Fibroblast of the aortic adventitia (primary cell): ENCODE measurements around the gene NFKBIA. TPM values are rescaled to one million over a fixed set of nuclear protein-coding genes. Genes with fewer than 3 reads are reported as not detected.

ENCODE experiments used
- DNase-seq: peaks from one replicate; pipeline ENCODE4 v3.0.0-alpha.2; 2010; ENCODE audit warnings: low read depth
- H3K4me3 ChIP-seq: 2 replicates; pipeline ENCODE4 v1.5.1; 2011; ENCODE audit warnings: low read depth, mild to moderate bottlenecking, control low read depth, low read length, moderate library complexity
- total RNA-seq: library from RNA; depleted of rRNA; stranded (reverse); fragments of >200 nt; gene quantifications from 2 replicates; pipeline ENCODE4 v1.2.3, GENCODE V29; 2012; ENCODE audit warnings: low replicate concordance
- TF ChIP-seq, protein P1 (sequence below): IDR thresholded peaks from 2 replicates; pipeline ENCODE4 v1.5.1; 2011; ENCODE audit warnings: mild to moderate bottlenecking, low read length, control low read depth, inconsistent platforms; ENCODE audit not compliant: insufficient read depth

NFKBIA gene
- total RNA-seq, 1 donor, result 86.6 TPM

DNA sequence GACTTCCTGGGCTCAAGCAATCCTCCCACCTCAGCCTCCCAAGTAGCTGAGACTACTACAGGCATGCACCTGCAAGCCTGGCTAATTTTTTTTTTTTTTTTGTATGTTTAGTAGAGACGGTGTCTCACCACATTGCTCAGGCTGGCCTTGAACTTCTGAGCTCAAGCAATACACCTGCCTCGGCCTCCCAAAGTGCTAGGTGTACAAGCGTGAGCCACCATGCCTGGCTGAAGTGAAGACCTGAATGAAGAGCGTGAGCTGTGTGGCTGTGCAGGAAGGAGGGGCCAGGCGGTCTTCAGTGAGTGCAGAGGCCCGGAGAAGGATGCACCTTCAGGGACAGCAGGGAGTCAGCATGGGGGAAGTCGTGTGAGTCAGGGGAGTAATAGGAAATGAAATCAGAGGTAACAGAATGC, 14.9 kb upstream of the NFKBIA start:
- H3K4me3 ChIP-seq, result no peak overlapping the region
- no peak for DNase-seq
- TF ChIP-seq, protein P1, sequence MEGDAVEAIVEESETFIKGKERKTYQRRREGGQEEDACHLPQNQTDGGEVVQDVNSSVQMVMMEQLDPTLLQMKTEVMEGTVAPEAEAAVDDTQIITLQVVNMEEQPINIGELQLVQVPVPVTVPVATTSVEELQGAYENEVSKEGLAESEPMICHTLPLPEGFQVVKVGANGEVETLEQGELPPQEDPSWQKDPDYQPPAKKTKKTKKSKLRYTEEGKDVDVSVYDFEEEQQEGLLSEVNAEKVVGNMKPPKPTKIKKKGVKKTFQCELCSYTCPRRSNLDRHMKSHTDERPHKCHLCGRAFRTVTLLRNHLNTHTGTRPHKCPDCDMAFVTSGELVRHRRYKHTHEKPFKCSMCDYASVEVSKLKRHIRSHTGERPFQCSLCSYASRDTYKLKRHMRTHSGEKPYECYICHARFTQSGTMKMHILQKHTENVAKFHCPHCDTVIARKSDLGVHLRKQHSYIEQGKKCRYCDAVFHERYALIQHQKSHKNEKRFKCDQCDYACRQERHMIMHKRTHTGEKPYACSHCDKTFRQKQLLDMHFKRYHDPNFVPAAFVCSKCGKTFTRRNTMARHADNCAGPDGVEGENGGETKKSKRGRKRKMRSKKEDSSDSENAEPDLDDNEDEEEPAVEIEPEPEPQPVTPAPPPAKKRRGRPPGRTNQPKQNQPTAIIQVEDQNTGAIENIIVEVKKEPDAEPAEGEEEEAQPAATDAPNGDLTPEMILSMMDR, result no peak

DNA sequence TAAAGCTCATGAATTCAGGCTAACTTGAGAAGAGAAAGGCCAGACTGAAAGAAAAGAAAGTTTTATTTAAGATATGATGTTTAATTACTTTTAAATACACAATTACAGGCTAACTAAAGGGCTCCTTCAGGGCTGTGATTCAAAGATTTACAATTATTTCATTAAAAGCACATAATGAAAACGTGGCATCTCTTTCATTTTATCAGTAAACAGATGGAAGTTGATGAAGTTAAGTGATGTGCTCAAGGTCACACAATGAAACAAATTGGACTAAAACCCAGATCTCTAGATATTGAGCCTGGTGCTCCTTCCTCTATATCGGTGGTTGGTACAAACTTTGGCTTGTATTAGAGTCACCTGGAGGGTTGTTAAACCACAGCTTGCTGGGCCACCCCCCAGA, 13.5 kb upstream of the NFKBIA start:
- TF ChIP-seq, protein P1, result no peak
- no peak for DNase-seq
- no peak overlapping the region for H3K4me3 ChIP-seq

DNA sequence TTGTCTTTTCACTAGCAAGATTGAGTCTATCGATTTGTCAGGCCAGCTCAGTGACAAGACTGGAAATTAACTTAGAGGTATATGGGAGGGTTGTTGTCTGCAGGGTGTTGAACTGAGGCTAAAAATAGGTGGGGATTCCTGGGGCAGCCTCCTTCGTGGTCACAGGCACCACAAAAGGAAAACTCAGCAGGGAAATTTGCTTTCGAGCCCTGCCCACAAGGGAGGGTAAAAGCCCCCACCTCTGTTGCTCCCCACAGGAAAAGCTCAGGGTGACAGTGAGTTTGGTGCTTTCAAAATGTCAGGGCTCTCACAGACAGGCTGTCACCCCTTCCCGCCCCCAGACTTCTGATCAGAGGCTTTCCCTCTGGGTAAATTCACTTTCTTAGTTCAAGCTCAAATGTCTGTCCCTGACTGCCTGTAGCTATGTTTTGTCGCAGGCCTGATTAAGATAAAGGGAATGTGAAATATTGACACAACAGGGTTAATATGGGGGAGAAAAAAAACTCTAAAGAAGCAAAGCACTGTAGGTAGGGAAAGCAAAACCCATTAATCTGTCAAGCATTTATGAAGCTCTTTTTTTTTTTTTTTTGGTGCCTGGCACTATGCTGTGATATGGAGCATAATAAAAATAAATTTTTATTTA, 11.7 kb upstream of the NFKBIA start:
- H3K4me3 ChIP-seq, result no peak overlapping the region
- DNase-seq, result no peak
- TF ChIP-seq, protein P1, result no peak

DNA sequence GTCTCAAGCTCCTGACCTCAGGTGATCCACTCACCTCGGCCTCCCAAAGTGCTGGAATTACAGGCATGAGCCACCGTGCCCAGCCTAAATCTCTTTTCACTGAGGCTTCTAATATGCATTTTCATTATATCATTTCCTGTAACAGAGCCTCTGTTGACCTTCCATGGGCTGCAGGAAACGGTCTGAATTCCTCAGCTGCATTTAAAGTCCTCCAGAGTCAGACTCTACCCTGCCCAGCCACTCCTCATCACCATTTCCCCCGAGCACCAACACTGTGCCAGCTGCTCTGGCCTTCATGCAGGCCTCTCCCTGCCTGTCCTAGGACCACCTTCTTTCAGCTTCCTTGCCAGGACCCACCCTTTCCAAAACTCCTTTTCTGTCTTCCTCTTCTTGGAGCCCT, 9.8 kb upstream of the NFKBIA start:
- TF ChIP-seq, protein P1, result no peak
- peak; percentile 55 for DNase-seq
- H3K4me3 ChIP-seq, result no peak overlapping the region

DNA sequence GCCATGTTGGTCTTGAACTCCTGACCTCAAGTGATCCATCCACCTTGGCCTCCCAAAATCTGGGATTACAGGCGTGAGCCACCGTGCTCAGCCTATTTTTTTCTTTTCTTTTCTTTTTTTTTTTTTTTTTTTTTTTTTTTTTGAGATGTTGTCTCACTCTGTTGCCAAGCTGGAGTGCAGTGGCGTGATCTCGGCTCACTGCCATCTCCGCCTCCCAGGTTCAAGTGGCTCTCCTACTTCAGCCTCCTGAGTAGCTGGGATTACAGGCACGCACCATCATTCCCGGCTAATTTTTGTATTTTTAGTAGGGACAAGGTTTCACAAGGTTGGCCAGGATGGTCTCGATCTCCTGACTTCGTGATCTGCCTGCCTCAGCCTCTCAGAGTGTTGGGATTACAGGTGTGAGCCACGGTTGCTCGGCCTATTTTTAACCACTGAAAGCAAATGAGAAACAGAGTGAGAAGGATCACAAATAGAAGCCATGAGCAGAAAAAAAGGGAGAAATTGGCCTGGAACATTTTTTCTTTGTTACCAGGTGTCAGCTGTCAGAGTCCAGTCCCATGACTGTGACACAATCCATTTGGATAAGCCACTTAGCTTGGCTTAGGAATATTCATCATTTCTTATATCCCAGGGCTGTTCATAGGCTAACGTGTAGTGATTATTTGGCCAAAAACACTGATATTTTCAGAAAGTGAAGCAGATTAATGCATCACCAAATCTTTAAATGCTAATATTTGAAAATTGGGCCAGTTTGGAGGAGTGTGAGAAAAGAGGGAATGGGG, 7.9 kb upstream of the NFKBIA start:
- DNase-seq, result peak; percentile 31
- TF ChIP-seq, protein P1, result no peak
- H3K4me3 ChIP-seq, result no peak overlapping the region

DNA sequence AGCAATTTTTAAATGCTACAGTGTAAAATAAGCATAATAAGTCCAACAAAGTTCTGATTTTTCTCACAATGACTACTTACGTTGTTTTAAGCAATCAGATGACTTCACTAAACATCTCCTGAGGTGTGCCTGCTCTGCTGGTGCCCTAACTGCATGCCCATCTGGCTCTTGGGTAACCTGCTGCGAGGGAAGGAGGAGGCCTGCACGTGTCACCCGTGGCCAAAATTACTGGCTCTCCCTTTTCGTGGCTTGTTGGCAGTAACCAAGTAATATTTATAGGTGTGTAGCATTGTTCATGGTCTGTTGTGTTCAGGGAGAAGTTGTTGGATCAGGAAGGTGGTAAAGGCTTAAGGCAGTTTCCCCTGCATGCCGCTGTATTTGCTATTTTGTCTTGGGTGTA, 6.3 kb upstream of the NFKBIA start:
- no peak for DNase-seq
- TF ChIP-seq, protein P1, result no peak

More for the DNA sequence above, 6.3 kb upstream of the NFKBIA start:
- no peak overlapping the region for H3K4me3 ChIP-seq
